ENCODE measurements around the gene NLGN4Y. TPM values are rescaled to one million over a fixed set of nuclear protein-coding genes. Genes with fewer than 3 reads are reported as not detected.

The NLGN4Y gene
- total and polyA plus RNA-seq, 2 donors (not counting 1 experiment from before 2014, with no cell fraction given), result 21.8 TPM; not detected in 1

DNA sequence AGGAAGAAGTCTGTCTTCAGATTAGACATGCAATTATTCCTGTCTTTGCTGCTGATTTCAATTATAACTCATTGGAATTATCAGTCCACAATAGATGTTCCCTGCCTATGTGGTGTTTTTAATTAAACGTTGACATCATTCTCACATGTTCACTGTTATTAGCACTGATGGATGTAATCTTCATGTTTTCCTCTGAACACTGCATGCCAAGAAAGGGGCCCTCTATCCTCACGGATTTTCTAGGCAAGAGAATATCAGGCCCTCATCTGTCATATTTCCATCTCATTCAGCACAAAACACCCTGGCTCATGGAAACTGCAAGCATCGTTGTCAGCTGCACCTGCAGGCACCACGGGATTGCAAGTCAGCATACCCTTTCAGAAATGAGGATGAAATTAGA is 224.0 kb downstream of the NLGN4Y start:
- no peak for TF ChIP-seq EZH2 (IDR thresholded peaks at IDR 0.05; ENCODE audit: low read length, missing control alignments)
- DNase-seq (ENCODE audit: low read depth in 2 of 2), result no peak
- Histone ChIP-seq H3K4me1 (ENCODE audit: control insufficient read depth, extremely low read depth, insufficient read depth, low read length) (no peaks in the 10 kb centered on the region), H3K27me3 (ENCODE audit: control insufficient read depth, insufficient read depth, low read length) (no peaks in the 10 kb centered on the region), H2AFZ (ENCODE audit: low read length) (no peak overlapping the region), H3K4me3 (replicated peaks in 1 of 4; ENCODE audit: control extremely low read depth in 1 of 4, insufficient read depth in 1 of 4, low read depth in 3 of 4, low read length in 4 of 4) (no peak overlapping the region), H3K79me2 (ENCODE audit: control insufficient read depth, insufficient read depth, low read length) (no peaks in the 10 kb centered on the region), H3K4me2 (ENCODE audit: extremely low read depth, insufficient read depth, low read length) (no peak overlapping the region), H3K27ac (ENCODE audit: insufficient read depth, low read length) (no peak overlapping the region), H3K9me3 (ENCODE audit: control insufficient read depth, insufficient read depth, low read depth, low read length) (no peaks in the 10 kb centered on the region), H3K36me3 (ENCODE audit: control insufficient read depth, insufficient read depth, low read length) (no peaks in the 10 kb centered on the region), H4K20me1 (ENCODE audit: control insufficient read depth, extremely low read depth, insufficient read depth, low read length) (no peaks in the 10 kb centered on the region), H3K9ac (ENCODE audit: insufficient read depth, low read length) (no peak overlapping the region)

- H3K9ac ChIP-seq (ENCODE audit: insufficient read depth, low read length), result no peak overlapping the region
- H3K9me3 ChIP-seq (ENCODE audit: control insufficient read depth, insufficient read depth, low read depth, low read length), result no peaks in the 10 kb centered on the region
- H2AFZ ChIP-seq (ENCODE audit: low read length), result no peak overlapping the region
- H3K4me2 ChIP-seq (ENCODE audit: extremely low read depth, insufficient read depth, low read length), result no peak overlapping the region
- no peaks in the 10 kb centered on the region for H3K36me3 ChIP-seq (ENCODE audit: control insufficient read depth, insufficient read depth, low read length)
- H3K27ac ChIP-seq (ENCODE audit: insufficient read depth, low read length), result no peak overlapping the region
- H3K27me3 ChIP-seq (ENCODE audit: control insufficient read depth, insufficient read depth, low read length), result no peaks in the 10 kb centered on the region
- H3K4me1 ChIP-seq (ENCODE audit: control insufficient read depth, extremely low read depth, insufficient read depth, low read length), result no peaks in the 10 kb centered on the region
- no peak overlapping the region for H3K4me3 ChIP-seq (replicated peaks in 1 of 4; ENCODE audit: control extremely low read depth in 1 of 4, insufficient read depth in 1 of 4, low read depth in 3 of 4, low read length in 4 of 4)
- DNase-seq (ENCODE audit: low read depth in 2 of 2), result no peak
- no peaks in the 10 kb centered on the region for H3K79me2 ChIP-seq (ENCODE audit: control insufficient read depth, insufficient read depth, low read length)
- no peaks in the 10 kb centered on the region for H4K20me1 ChIP-seq (ENCODE audit: control insufficient read depth, extremely low read depth, insufficient read depth, low read length)
- TF ChIP-seq EZH2 (IDR thresholded peaks at IDR 0.05; ENCODE audit: low read length, missing control alignments), result no peak
- TF ChIP-seq, protein P1, sequence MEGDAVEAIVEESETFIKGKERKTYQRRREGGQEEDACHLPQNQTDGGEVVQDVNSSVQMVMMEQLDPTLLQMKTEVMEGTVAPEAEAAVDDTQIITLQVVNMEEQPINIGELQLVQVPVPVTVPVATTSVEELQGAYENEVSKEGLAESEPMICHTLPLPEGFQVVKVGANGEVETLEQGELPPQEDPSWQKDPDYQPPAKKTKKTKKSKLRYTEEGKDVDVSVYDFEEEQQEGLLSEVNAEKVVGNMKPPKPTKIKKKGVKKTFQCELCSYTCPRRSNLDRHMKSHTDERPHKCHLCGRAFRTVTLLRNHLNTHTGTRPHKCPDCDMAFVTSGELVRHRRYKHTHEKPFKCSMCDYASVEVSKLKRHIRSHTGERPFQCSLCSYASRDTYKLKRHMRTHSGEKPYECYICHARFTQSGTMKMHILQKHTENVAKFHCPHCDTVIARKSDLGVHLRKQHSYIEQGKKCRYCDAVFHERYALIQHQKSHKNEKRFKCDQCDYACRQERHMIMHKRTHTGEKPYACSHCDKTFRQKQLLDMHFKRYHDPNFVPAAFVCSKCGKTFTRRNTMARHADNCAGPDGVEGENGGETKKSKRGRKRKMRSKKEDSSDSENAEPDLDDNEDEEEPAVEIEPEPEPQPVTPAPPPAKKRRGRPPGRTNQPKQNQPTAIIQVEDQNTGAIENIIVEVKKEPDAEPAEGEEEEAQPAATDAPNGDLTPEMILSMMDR (conservative IDR thresholded peaks at IDR 0.05 in 1 of 2, IDR thresholded peaks at IDR 0.05 in 1 of 2; ENCODE audit: low read depth in 1 of 2, low read length in 2 of 2), result no peak
These were observed 231.2 kb downstream of the NLGN4Y start for GRCh38 chrY:14755571-14755970.

GRCh38 chrY:14762903-14763302 is 238.6 kb downstream of the NLGN4Y start:
- Histone ChIP-seq H3K36me3 (ENCODE audit: control insufficient read depth, insufficient read depth, low read length) (no peaks in the 10 kb centered on the region), H3K4me3 (replicated peaks in 1 of 4; ENCODE audit: control extremely low read depth in 1 of 4, insufficient read depth in 1 of 4, low read depth in 3 of 4, low read length in 4 of 4) (no peak overlapping the region), H3K79me2 (ENCODE audit: control insufficient read depth, insufficient read depth, low read length) (no peaks in the 10 kb centered on the region), H3K4me2 (ENCODE audit: extremely low read depth, insufficient read depth, low read length) (no peak overlapping the region), H3K4me1 (ENCODE audit: control insufficient read depth, extremely low read depth, insufficient read depth, low read length) (no peaks in the 10 kb centered on the region), H3K9ac (ENCODE audit: insufficient read depth, low read length) (no peak overlapping the region), H3K27me3 (ENCODE audit: control insufficient read depth, insufficient read depth, low read length) (no peaks in the 10 kb centered on the region), H2AFZ (ENCODE audit: low read length) (no peak overlapping the region), H3K27ac (ENCODE audit: insufficient read depth, low read length) (no peak overlapping the region), H4K20me1 (ENCODE audit: control insufficient read depth, extremely low read depth, insufficient read depth, low read length) (no peaks in the 10 kb centered on the region), H3K9me3 (ENCODE audit: control insufficient read depth, insufficient read depth, low read depth, low read length) (no peaks in the 10 kb centered on the region)
- TF ChIP-seq EZH2 (IDR thresholded peaks at IDR 0.05; ENCODE audit: low read length, missing control alignments), result no peak
- TF ChIP-seq, protein P1 (conservative IDR thresholded peaks at IDR 0.05 in 1 of 2, IDR thresholded peaks at IDR 0.05 in 1 of 2; ENCODE audit: low read depth in 1 of 2, low read length in 2 of 2), result no peak
- DNase-seq (ENCODE audit: low read depth in 2 of 2), result no peak
